Endothelial cell of umbilical vein (primary cell): ENCODE results near the gene SMTNL1. TPM values are rescaled to one million over a fixed set of nuclear protein-coding genes. Genes with fewer than 3 reads are reported as not detected.

Source experiments
- BruUV-seq: library from RNA; stranded (reverse); fragments of 400-500 nt; replicated peaks from 2 replicates; lab custom pipeline; 2021; lab: Mats Ljungman, UMichigan
- CTCF ChIA-PET: fragments of 300-600, 350-600 bp; sonication (Branson Sonifier 250); formaldehyde crosslinking; loops from one replicate; lab custom pipeline; 2021; ENCODE audit warnings: antibody characterized with exemption, inconsistent platforms; lab: Charles Lee
- POLR2A ChIA-PET: fragments of 300-600, 350-600 bp; sonication (Branson Sonifier 250); formaldehyde crosslinking; loops from one replicate; lab custom pipeline; 2021; ENCODE audit warnings: antibody characterized with exemption, inconsistent platforms; lab: Charles Lee
- DNase-seq: peaks from one replicate; pipeline ENCODE4 v3.0.0-alpha.2; 2011; ENCODE audit warnings: low read depth, low spot score
- FAIRE-seq: peaks from 2 replicates; lab custom pipeline; 2011; peaks lifted over from hg19 to GRCh38; lab: Jason Lieb, UNC
- H2AFZ ChIP-seq: 2 replicates; pipeline ENCODE4 v1.6.0; 2012; ENCODE audit warnings: low read depth, low read length, control low read depth, inconsistent platforms
- H3K27ac ChIP-seq: 2 replicates; pipeline ENCODE4 v1.5.1; 2011; ENCODE audit warnings: low read depth, mild to moderate bottlenecking, control low read depth, low read length, moderate library complexity; ENCODE audit not compliant: insufficient read depth
- H3K27me3 ChIP-seq, 2 experiments: 2 replicates each; pipeline versions ENCODE4 v1.6.0 to v1.6.1; 2011; ENCODE audit warnings: low read length in 2 of 2, mixed read lengths in 1 of 2; ENCODE audit not compliant: control insufficient read depth in 2 of 2, insufficient read depth in 2 of 2
- H3K36me3 ChIP-seq, 2 experiments: 2 replicates in 1 of 2; 3 replicates in 1 of 2; pipeline ENCODE4 v1.5.1; 2011; ENCODE audit warnings: low read length in 2 of 2, mild to moderate bottlenecking in 1 of 2, moderate library complexity in 1 of 2; ENCODE audit not compliant: control insufficient read depth in 2 of 2, insufficient read depth in 2 of 2; ENCODE audit errors: extremely low read depth in 1 of 2
- H3K4me1 ChIP-seq: 3 replicates; pipeline ENCODE4 v1.5.1; 2011; ENCODE audit warnings: mild to moderate bottlenecking, low read length; ENCODE audit not compliant: control insufficient read depth, insufficient read depth; ENCODE audit errors: extremely low read depth
- H3K4me2 ChIP-seq: 2 replicates; pipeline ENCODE4 v1.6.1; 2011; ENCODE audit warnings: low read length, control low read depth, mixed read lengths; ENCODE audit not compliant: insufficient read depth
- H3K4me3 ChIP-seq, 3 experiments: fragments of 200-600 bp in 1 of 3; sonication (generic), shearing (Covaris generic) in 1 of 3; replicated peaks in 1 of 3; 2 replicates each; pipeline ENCODE4 v1.5.1; 2011 to 2016; ENCODE audit warnings: control low read depth in 3 of 3, low read length in 3 of 3, mild to moderate bottlenecking in 2 of 3, inconsistent platforms in 1 of 3, low read depth in 1 of 3, moderate library complexity in 1 of 3; ENCODE audit not compliant: insufficient read depth in 1 of 3
- H3K79me2 ChIP-seq: 2 replicates; pipeline ENCODE4 v1.6.0; 2012; ENCODE audit warnings: low read length, inconsistent platforms; ENCODE audit not compliant: control insufficient read depth, insufficient read depth
- H3K9ac ChIP-seq: replicated peaks from 2 replicates; pipeline ENCODE3; 2011; ENCODE audit warnings: low read length, control low read depth; ENCODE audit not compliant: insufficient read depth; ENCODE audit errors: extremely low read depth
- H3K9me1 ChIP-seq: replicated peaks from 3 replicates; pipeline ENCODE4 v1.6.0; 2011; ENCODE audit warnings: mild to moderate bottlenecking, low read length; ENCODE audit not compliant: control insufficient read depth, insufficient read depth; ENCODE audit errors: extremely low read depth
- H3K9me3 ChIP-seq: replicated peaks from 2 replicates; pipeline ENCODE4 v1.5.1; 2012; ENCODE audit warnings: low read length, inconsistent platforms; ENCODE audit not compliant: control insufficient read depth, insufficient read depth
- H4K20me1 ChIP-seq: replicated peaks from 2 replicates; pipeline ENCODE3; 2011; ENCODE audit warnings: mild to moderate bottlenecking, low read length; ENCODE audit not compliant: control insufficient read depth, insufficient read depth; ENCODE audit errors: extremely low read depth
- EZH2 ChIP-seq: IDR thresholded peaks from 2 replicates; pipeline ENCODE4 v1.6.1; 2012; ENCODE audit warnings: borderline replicate concordance, low read depth, mild to moderate bottlenecking, moderate library complexity, low read length, inconsistent platforms; ENCODE audit not compliant: severe bottlenecking
- FOS ChIP-seq: IDR thresholded peaks from 2 replicates; pipeline ENCODE4 v1.6.1; 2011; ENCODE audit warnings: mild to moderate bottlenecking, low read length, moderate library complexity, borderline replicate concordance; ENCODE audit not compliant: insufficient read depth
- GATA2 ChIP-seq: IDR thresholded peaks from 2 replicates; pipeline ENCODE4 v1.7.0; 2011; ENCODE audit warnings: low read depth, mild to moderate bottlenecking, moderate library complexity, mixed read lengths, low read length; ENCODE audit not compliant: insufficient read length, insufficient read depth
- JUN ChIP-seq: IDR thresholded peaks from 2 replicates; pipeline ENCODE4 v1.6.1; 2011; ENCODE audit warnings: borderline replicate concordance, low read depth; ENCODE audit not compliant: insufficient read length, insufficient read depth
- MAX ChIP-seq: IDR thresholded peaks from 2 replicates; pipeline ENCODE4 v1.6.1; 2011; ENCODE audit not compliant: insufficient read depth, insufficient read length
- MYC ChIP-seq: IDR thresholded peaks from one replicate; pipeline ENCODE4 v1.6.1; 2011; ENCODE audit warnings: mild to moderate bottlenecking, low read depth, low read length
- POLR2A ChIP-seq: IDR thresholded peaks from 2 replicates; pipeline ENCODE4 v1.6.1; 2012; ENCODE audit warnings: low read depth, mild to moderate bottlenecking, control low read depth, low read length
- POLR2AphosphoS5 ChIP-seq: IDR thresholded peaks from 2 replicates; pipeline ENCODE4 v1.6.1; 2012; ENCODE audit warnings: low read depth, mild to moderate bottlenecking, control low read depth, low read length, moderate library complexity; ENCODE audit not compliant: insufficient read depth
- dilution Hi-C: fragments of 300-500 bp; cut with MboI; formaldehyde crosslinking; loops from one replicate; pipeline ENCODE4 v1.15.0; 2019; ENCODE audit warnings: low sequenced_read_pairs; ENCODE audit not compliant: extremely low pct_ligation_motif_present
- intact Hi-C: fragments of 100-400 bp; cut with micrococcal nuclease; formaldehyde crosslinking; loops from one replicate; pipeline ENCODE4 v1.10.0; 2022
- polyA plus RNA-seq, 4 experiments: library from polyadenylated mRNA; depleted of rRNA in 3 of 4; stranded (reverse) in 3 of 4; unstranded in 1 of 4; fragments of >200 nt; gene quantifications; 2 replicates each; pipeline versions ENCODE4 v1.2.1 to v1.2.3, GENCODE V29; 2011 to 2012; ENCODE audit warnings: missing spikeins in 1 of 4
- total RNA-seq: library from RNA; stranded (reverse); gene quantifications from 2 replicates; pipeline ENCODE4 v1.2.3, GENCODE V29; 2021
- TF ChIP-seq, protein P1 (sequence below), 2 donors: IDR thresholded peaks; 1 replicate in 1 of 2; 2 replicates in 1 of 2; pipeline ENCODE4 v1.5.1; 2011; ENCODE audit warnings: low read length in 2 of 2, mild to moderate bottlenecking in 2 of 2, moderate library complexity in 2 of 2, control low read depth in 1 of 2, inconsistent platforms in 1 of 2, low read depth in 1 of 2; ENCODE audit not compliant: insufficient read depth in 1 of 2; ENCODE audit errors: extremely low read depth in 1 of 2

Gene SMTNL1
- total and polyA plus RNA-seq, 2 donors (not counting 3 experiments of a cell fraction or from before 2014, with no cell fraction given), result not detected

DNA sequence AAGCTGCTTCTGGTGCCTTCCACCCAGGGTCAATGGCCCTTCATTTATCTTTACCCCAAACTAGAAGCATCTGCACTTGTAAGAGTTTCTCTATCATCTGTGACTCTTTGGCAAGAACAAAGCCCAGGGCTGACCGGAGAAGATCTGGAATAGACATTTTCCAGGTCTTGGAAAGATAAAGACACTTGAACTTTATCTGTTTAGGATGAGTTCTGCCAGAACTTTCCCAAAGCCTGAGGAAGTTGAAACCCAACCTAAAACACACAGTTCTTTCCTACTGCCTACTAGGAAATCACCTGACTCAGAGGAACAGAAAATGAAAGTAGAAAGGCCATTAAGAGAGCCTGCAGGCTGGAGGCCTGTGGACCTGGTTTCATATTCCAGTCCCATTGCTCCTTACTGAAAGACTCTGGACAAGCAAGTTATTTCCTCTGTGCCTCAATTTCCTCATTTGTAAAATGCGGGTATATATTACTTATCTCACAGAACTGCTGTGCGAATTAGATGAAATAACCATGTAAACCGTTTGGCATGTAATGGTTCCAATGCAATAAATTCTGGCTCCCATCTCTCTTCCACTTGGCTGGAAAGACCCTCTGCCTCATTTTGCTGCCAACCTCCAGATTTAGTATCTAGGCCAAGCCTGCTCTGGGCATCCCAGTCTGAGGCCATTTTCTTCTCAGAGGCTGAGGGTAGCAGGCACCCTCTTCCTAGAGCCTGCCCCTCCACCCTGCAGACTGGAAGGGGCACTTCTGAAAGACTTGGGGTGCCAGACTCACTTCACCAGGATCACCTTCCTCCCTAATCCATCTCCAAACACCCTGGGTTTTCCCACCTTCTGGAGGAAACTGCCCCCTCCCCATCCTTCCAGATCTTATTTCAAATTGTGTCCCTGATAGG lies 28.9 kb downstream of the SMTNL1 start:
- POLR2A ChIA-PET, result interaction anchor here (0.5 kb wide), 1 partner anchor 142 kb away, joined by 7 read pairs; no protein-coding TSS in a partner anchor
- no TSS peak for BruUV-seq
- peaks cover 10% of the 10 kb centered on the region for H3K4me1 ChIP-seq
- H3K9ac ChIP-seq, result no peak overlapping the region
- no peaks in the 10 kb centered on the region for H3K79me2 ChIP-seq
- H3K36me3 ChIP-seq, result no peaks in the 10 kb centered on the region
- intact Hi-C loops, result loop anchor here (1.0 kb wide), 3 partner anchors 36 to 947 kb away; partner anchors contain the start of gene TIMM10
- FAIRE-seq, result no peak
- DNase-seq, result peak; percentile 53
- CTCF ChIA-PET, result interaction anchor here (3.3 to 6.0 kb wide), 3 partner anchors 74 to 79 kb away, joined by 24 to 154 read pairs (median 126); no protein-coding TSS in a partner anchor
- no peaks in the 10 kb centered on the region for H3K9me1 ChIP-seq
- peak overlapping the region; percentile 56 for H2AFZ ChIP-seq
- dilution Hi-C loops, result no loop called here
- no peaks in the 10 kb centered on the region for H3K9me3 ChIP-seq
- H3K4me2 ChIP-seq, result peak overlapping the region; percentile 35
- H3K27ac ChIP-seq, result no peak overlapping the region
- H3K27me3 ChIP-seq, result no peaks in the 10 kb centered on the region
- no peaks in the 10 kb centered on the region for H4K20me1 ChIP-seq
- TF ChIP-seq, protein P1, sequence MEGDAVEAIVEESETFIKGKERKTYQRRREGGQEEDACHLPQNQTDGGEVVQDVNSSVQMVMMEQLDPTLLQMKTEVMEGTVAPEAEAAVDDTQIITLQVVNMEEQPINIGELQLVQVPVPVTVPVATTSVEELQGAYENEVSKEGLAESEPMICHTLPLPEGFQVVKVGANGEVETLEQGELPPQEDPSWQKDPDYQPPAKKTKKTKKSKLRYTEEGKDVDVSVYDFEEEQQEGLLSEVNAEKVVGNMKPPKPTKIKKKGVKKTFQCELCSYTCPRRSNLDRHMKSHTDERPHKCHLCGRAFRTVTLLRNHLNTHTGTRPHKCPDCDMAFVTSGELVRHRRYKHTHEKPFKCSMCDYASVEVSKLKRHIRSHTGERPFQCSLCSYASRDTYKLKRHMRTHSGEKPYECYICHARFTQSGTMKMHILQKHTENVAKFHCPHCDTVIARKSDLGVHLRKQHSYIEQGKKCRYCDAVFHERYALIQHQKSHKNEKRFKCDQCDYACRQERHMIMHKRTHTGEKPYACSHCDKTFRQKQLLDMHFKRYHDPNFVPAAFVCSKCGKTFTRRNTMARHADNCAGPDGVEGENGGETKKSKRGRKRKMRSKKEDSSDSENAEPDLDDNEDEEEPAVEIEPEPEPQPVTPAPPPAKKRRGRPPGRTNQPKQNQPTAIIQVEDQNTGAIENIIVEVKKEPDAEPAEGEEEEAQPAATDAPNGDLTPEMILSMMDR (IDR thresholded peaks at IDR 0.05; ENCODE audit: extremely low read depth in 1 of 2, insufficient read depth in 1 of 2, low read depth in 1 of 2, low read length in 2 of 2), result no peak
- TF ChIP-seq MYC (no peak), EZH2 (no peak), MAX (no peak), JUN (no peak), POLR2AphosphoS5 (no peak), GATA2 (no peak), POLR2A (no peak), FOS (no peak)
- H3K4me3 ChIP-seq, result no peak overlapping the region
